WERI-Rb-1 (cell line): ENCODE data around the gene NR1I2.
A peak's percentile ranks its signal among the peaks of the same experiment; 100 is the strongest.

Source experiments
- DNase-seq: peaks from one replicate; pipeline ENCODE4 v3.0.0-alpha.2; 2020
- H3K27ac ChIP-seq: fragments of 250-450 bp; sonication (Bioruptor Pico); 2 replicates; pipeline ENCODE4 v1.5.1; 2020; ENCODE audit warnings: mild to moderate bottlenecking, moderate library complexity
- H3K27me3 ChIP-seq: fragments of 250-450 bp; sonication (Bioruptor Pico); 2 replicates; pipeline ENCODE4 v1.5.1; 2021; ENCODE audit warnings: mild to moderate bottlenecking, low read depth, moderate library complexity; ENCODE audit not compliant: insufficient read depth, severe bottlenecking
- H3K36me3 ChIP-seq: fragments of 250-450 bp; sonication (Bioruptor Pico); 2 replicates; pipeline ENCODE4 v1.5.1; 2020; ENCODE audit warnings: mild to moderate bottlenecking, moderate library complexity
- H3K4me3 ChIP-seq: 2 replicates; pipeline ENCODE4 v1.5.1; 2011; ENCODE audit warnings: low read depth, mild to moderate bottlenecking, control low read depth, low read length
- H3K9me3 ChIP-seq: fragments of 250-450 bp; sonication (Bioruptor Pico); 2 replicates; pipeline ENCODE4 v1.5.1; 2021; ENCODE audit warnings: mild to moderate bottlenecking, moderate library complexity; ENCODE audit not compliant: severe bottlenecking
- TF ChIP-seq, protein P1 (sequence below): IDR thresholded peaks from 2 replicates; pipeline ENCODE4 v1.5.1; 2011; ENCODE audit warnings: low read depth, mild to moderate bottlenecking, control low read depth, inconsistent platforms, low read length

Gene NR1I2

DNA sequence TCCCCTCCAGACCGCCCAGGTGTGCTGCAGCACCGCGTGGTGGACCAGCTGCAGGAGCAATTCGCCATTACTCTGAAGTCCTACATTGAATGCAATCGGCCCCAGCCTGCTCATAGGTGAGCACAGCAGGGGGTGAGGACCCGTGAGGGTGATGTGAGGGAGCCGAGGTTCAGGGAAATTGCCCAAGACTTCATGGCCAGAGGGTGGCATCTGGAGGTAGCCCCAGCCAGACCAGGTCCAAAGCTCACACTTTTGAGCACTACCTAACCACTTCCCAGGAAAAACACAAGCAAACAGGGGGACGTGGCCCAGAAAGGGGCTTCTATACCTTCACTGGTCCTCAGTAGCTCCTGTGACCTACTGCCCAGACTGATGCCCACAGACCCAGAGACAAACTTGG lies 33.8 kb downstream of the NR1I2 start:
- DNase-seq, result no peak
- TF ChIP-seq, protein P1, sequence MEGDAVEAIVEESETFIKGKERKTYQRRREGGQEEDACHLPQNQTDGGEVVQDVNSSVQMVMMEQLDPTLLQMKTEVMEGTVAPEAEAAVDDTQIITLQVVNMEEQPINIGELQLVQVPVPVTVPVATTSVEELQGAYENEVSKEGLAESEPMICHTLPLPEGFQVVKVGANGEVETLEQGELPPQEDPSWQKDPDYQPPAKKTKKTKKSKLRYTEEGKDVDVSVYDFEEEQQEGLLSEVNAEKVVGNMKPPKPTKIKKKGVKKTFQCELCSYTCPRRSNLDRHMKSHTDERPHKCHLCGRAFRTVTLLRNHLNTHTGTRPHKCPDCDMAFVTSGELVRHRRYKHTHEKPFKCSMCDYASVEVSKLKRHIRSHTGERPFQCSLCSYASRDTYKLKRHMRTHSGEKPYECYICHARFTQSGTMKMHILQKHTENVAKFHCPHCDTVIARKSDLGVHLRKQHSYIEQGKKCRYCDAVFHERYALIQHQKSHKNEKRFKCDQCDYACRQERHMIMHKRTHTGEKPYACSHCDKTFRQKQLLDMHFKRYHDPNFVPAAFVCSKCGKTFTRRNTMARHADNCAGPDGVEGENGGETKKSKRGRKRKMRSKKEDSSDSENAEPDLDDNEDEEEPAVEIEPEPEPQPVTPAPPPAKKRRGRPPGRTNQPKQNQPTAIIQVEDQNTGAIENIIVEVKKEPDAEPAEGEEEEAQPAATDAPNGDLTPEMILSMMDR, result no peak

DNA sequence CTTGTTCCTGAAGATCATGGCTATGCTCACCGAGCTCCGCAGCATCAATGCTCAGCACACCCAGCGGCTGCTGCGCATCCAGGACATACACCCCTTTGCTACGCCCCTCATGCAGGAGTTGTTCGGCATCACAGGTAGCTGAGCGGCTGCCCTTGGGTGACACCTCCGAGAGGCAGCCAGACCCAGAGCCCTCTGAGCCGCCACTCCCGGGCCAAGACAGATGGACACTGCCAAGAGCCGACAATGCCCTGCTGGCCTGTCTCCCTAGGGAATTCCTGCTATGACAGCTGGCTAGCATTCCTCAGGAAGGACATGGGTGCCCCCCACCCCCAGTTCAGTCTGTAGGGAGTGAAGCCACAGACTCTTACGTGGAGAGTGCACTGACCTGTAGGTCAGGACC lies 35.2 kb downstream of the NR1I2 start:
- Histone ChIP-seq H3K27me3 (no peaks in the 10 kb centered on the region), H3K27ac (no peak overlapping the region), H3K9me3 (no peaks in the 10 kb centered on the region), H3K4me3 (peak overlapping the region; percentile 19), H3K36me3 (no peaks in the 10 kb centered on the region)
- TF ChIP-seq, protein P1, result no peak
- DNase-seq, result peak; percentile 75

More for the DNA sequence above, 33.8 kb downstream of the NR1I2 start:
- no peaks in the 10 kb centered on the region for H3K9me3 ChIP-seq
- H3K4me3 ChIP-seq, result no peak overlapping the region
- H3K27me3 ChIP-seq, result no peaks in the 10 kb centered on the region
- no peak overlapping the region for H3K27ac ChIP-seq
- H3K36me3 ChIP-seq, result no peaks in the 10 kb centered on the region

DNA sequence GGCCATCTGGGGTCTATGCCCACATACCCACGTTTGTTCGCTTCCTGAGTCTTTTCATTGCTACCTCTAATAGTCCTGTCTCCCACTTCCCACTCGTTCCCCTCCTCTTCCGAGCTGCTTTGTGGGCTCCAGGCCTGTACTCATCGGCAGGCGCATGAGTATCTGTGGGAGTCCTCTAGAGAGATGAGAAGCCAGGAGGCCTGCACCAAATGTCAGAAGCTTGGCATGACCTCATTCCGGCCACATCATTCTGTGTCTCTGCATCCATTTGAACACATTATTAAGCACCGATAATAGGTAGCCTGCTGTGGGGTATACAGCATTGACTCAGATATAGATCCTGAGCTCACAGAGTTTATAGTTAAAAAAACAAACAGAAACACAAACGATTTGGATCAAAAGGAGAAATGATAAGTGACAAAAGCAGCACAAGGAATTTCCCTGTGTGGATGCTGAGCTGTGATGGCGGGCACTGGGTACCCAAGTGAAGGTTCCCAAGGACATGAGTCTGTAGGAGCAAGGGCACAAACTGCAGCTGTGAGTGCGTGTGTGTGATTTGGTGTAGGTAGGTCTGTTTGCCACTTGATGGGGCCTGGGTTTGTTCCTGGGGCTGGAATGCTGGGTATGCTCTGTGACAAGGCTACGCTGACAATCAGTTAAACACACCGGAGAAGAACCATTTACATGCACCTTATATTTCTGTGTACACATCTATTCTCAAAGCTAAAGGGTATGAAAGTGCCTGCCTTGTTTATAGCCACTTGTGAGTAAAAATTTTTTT lies 35.9 kb downstream of the NR1I2 start:
- TF ChIP-seq, protein P1, result no peak
- H3K9me3 ChIP-seq, result no peaks in the 10 kb centered on the region
- no peak overlapping the region for H3K27ac ChIP-seq
- H3K27me3 ChIP-seq, result no peaks in the 10 kb centered on the region
- no peak for DNase-seq
- H3K4me3 ChIP-seq, result no peak overlapping the region
- H3K36me3 ChIP-seq, result no peaks in the 10 kb centered on the region

DNA sequence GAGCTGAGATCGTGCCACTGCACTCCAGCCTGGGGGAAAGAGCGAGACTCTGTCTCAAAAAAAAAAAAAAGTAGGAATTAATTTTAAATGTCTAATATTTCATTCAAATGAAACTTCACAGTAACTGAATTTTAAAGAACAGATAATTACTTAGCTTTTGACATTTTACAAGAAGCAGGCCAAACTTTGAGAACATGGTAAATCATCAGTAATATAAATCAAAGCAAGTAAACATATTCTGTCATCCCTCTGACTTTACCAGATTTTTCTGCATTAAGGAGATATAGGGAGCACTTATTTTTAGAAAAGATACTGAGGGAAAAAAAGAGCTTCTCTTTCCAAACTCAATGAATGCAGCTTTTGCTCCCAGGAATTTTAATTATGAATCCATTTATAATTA lies 37.0 kb downstream of the NR1I2 start:
- DNase-seq, result no peak
- TF ChIP-seq, protein P1, result no peak
- Histone ChIP-seq H3K27me3 (no peaks in the 10 kb centered on the region), H3K4me3 (no peak overlapping the region), H3K36me3 (no peaks in the 10 kb centered on the region; the same call in 1 of the 2 replicates), H3K27ac (no peak overlapping the region), H3K9me3 (no peaks in the 10 kb centered on the region)

DNA sequence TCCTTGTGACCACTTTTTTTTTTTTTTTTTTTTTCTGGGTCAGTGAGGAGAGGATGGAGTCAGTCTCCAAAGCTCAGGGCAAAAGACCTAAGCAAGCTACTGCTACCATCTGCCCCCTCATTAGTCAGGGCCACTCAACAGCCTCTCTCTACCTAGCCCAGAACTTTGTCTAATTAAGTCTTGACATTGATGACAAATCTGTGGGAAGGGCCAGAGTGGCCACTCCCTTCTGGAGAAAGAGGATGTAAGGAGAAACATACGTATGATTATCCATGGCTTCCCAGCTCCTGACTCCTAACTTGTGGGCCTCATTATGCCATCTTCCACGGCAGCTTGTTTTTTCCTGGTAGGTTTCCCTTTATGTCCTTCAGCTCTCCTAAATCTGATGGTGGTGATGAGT lies 37.9 kb downstream of the NR1I2 start:
- Histone ChIP-seq H3K9me3 (no peaks in the 10 kb centered on the region), H3K4me3 (no peak overlapping the region), H3K36me3 (no peaks in the 10 kb centered on the region; the same call in 1 of the 2 replicates), H3K27ac (no peak overlapping the region), H3K27me3 (no peaks in the 10 kb centered on the region)
- TF ChIP-seq, protein P1, result no peak
- no peak for DNase-seq

DNA sequence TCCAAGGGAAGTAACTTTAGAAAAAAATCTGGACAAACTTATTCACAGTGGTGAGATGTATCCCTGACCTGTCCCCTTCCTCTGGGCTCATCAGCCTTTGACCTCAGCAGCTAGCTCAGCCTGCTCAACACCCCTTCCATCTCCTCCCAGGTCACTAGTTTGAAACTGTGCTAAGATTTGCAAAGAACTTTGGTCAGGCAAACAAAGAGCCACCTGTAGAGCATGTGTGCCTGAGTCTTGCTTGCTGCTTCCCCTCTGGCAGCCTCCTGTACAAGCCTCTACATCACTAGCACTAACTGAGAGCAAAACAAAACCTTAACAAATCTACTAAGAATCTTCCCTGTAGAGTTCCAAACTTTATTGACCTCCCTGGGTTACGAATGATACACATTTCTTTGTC lies 43.9 kb downstream of the NR1I2 start:
- TF ChIP-seq, protein P1, result no peak
- Histone ChIP-seq H3K36me3 (peaks cover 8% of the 10 kb centered on the region; the same call in 1 of the 2 replicates), H3K9me3 (no peaks in the 10 kb centered on the region), H3K27ac (no peak overlapping the region), H3K4me3 (no peak overlapping the region), H3K27me3 (no peaks in the 10 kb centered on the region)
- DNase-seq, result no peak
